Ovary (tissue), 9 donors: ENCODE measurements around the gene ARMH3. TPM values are rescaled to one million over a fixed set of nuclear protein-coding genes. Genes with fewer than 3 reads are reported as not detected.

Experiments used
- DNase-seq, 5 donors: peaks; one replicate each; pipeline ENCODE4 v3.0.0-alpha.2; 2019 to 2020
- H3K27ac ChIP-seq, 2 donors: fragments of 200-600 bp; one replicate each; pipeline versions ENCODE4 v1.5.1 to v1.8.0; 2019 to 2022
- H3K27me3 ChIP-seq: fragments of 200-600 bp; one replicate; pipeline ENCODE4 v1.8.0; 2022
- H3K36me3 ChIP-seq: fragments of 200-600 bp; sonication (generic); one replicate; pipeline ENCODE4 v1.5.1; 2019
- H3K4me1 ChIP-seq: one replicate; pipeline ENCODE4 v1.8.1; 2013; ENCODE audit warnings: mild to moderate bottlenecking, moderate library complexity; ENCODE audit not compliant: insufficient read depth
- H3K4me3 ChIP-seq: fragments of 200-600 bp; sonication (generic); one replicate; pipeline ENCODE4 v1.5.1; 2017
- H3K9me3 ChIP-seq, 2 donors: fragments of 200-600 bp in 1 of 2; sonication (generic) in 1 of 2; one replicate each; pipeline versions ENCODE4 v1.5.1 to v1.8.1; 2013 to 2019; ENCODE audit warnings: mild to moderate bottlenecking in 1 of 2, moderate library complexity in 1 of 2
- CTCF ChIP-seq, 3 donors: fragments of 450-650 bp in 2 of 3; fragments of 200-600 bp in 1 of 3; IDR thresholded peaks; one replicate each; pipeline versions ENCODE4 v1.5.1 to v1.8.0; 2016 to 2022; ENCODE audit warnings: antibody characterized with exemption in 3 of 3, mild to moderate bottlenecking in 1 of 3
- EP300 ChIP-seq: sonication (generic); formaldehyde crosslinking; IDR thresholded peaks from one replicate; pipeline ENCODE4 v1.6.1; 2017; ENCODE audit warnings: antibody characterized with exemption
- POLR2A ChIP-seq: fragments of 450-650 bp; IDR thresholded peaks from one replicate; pipeline ENCODE4 v1.6.1; 2017; ENCODE audit warnings: antibody characterized with exemption, mild to moderate bottlenecking, moderate library complexity
- WGBS, 3 donors: extraction: QIAGEN DNeasy Blood & Tissue Kit in 1 of 3; methylation state at CpG; one replicate each; pipeline versions ENCODE4 v1.1.5 to v1.1.7; 2013 to 2017; 5-methylcytosine and 5-hydroxymethylcytosine counted together
- intact Hi-C, 4 donors: fragments of 100-400 bp; cut with DNase I; formaldehyde crosslinking; loops; one replicate each; pipeline versions ENCODE4 v1.11.0 to v1.15.1; 2022 to 2023
- polyA plus RNA-seq, 2 donors: library from polyadenylated mRNA; stranded (reverse); fragments of 200-250 nt in 1 of 2; fragments of 350-450 nt in 1 of 2; fragmentation: Illumina TruSeq in 1 of 2; extraction: RNeasy Lipid Tissue Mini Kit (QIAGEN cat#74804) in 1 of 2; gene quantifications; one replicate each; pipeline ENCODE4 v1.2.3, GENCODE V29; 2013 to 2014
- total RNA-seq, 7 donors: library from RNA; depleted of rRNA in 2 of 7; stranded (reverse); fragments of >200 nt in 2 of 7; fragmentation: NEBNext Ultra II Directional in 3 of 7; extraction: Animal tissue kit (Norgen Biotek cat#: 25700) in 3 of 7; gene quantifications; one replicate each; pipeline versions ENCODE4 v1.1.0 to v1.2.4, GENCODE V29; 2016 to 2023
- donor health status: DM: no; HTN: no; CAD: no; lungs with moderate emphysema.
- donor health status: DM: no; HTN: no; CAD: no.
- donor health status: Bipolar disorder and iron deficiency.
- donor health status: DM: yes; HTN: yes; CAD: no.
- donor health status: DM: no; HTN: no; CAD: no.
- donor health status: DM: yes; HTN: yes; CAD: no.

ARMH3 gene
- total and polyA plus RNA-seq, 9 donors = 9.1 to 24.2 (median 18.1) TPM

- Histone ChIP-seq H3K4me1 (no peaks in the 10 kb centered on the region), H3K27ac (no peak overlapping the region), H3K27me3 (no peaks in the 10 kb centered on the region), H3K4me3 (no peak overlapping the region), H3K36me3 (no peaks in the 10 kb centered on the region), H3K9me3 (no peaks in the 10 kb centered on the region)
- 77 to 90% (median 89%) methylated on average over 3 of the region's 3 CpGs for WGBS, 3 donors
- DNase-seq = no peak
- TF ChIP-seq EP300 (no peak), POLR2A (no peak), CTCF (IDR thresholded peaks at IDR 0.05) (no peak)
- intact Hi-C loops = no loop called here
Observed at GRCh38 chr10:101875068-101875688, 180.8 kb downstream of the ARMH3 start.

GRCh38 chr10:101874252-101874651, 181.7 kb downstream of the ARMH3 start:
- no peak for TF ChIP-seq POLR2A
- TF ChIP-seq EP300 = no peak
- TF ChIP-seq CTCF (IDR thresholded peaks at IDR 0.05) = no peak

GRCh38 chr10:101867931-101868330, 188.0 kb downstream of the ARMH3 start:
- H3K4me3 ChIP-seq = no peak overlapping the region
- H3K36me3 ChIP-seq = no peaks in the 10 kb centered on the region
- no peak overlapping the region for H3K27ac ChIP-seq
- H3K9me3 ChIP-seq = no peaks in the 10 kb centered on the region
- no peaks in the 10 kb centered on the region for H3K4me1 ChIP-seq
- H3K27me3 ChIP-seq = no peaks in the 10 kb centered on the region
- DNase-seq = no peak
- TF ChIP-seq CTCF (IDR thresholded peaks at IDR 0.05) (no peak), EP300 (no peak), POLR2A (no peak)
- intact Hi-C loops = no loop called here
- WGBS, 3 donors = 33 to 56% (median 48%) methylated on average over 1 of the region's 1 CpG

More at GRCh38 chr10:101874252-101874651, 181.7 kb downstream of the ARMH3 start:
- H3K27ac ChIP-seq = no peak overlapping the region
- no peaks in the 10 kb centered on the region for H3K27me3 ChIP-seq
- no peaks in the 10 kb centered on the region for H3K9me3 ChIP-seq
- no peaks in the 10 kb centered on the region for H3K4me1 ChIP-seq
- DNase-seq = no peak
- H3K4me3 ChIP-seq = no peak overlapping the region
- no peaks in the 10 kb centered on the region for H3K36me3 ChIP-seq
- intact Hi-C loops = no loop called here

- intact Hi-C loops = no loop called here
- WGBS, 3 donors = 95 to 100% (median 99%) methylated on average over 2 of the region's 2 CpGs
Observed at GRCh38 chr10:101859530-101859929, 196.4 kb downstream of the ARMH3 start.

More at GRCh38 chr10:101859530-101859929, 196.4 kb downstream of the ARMH3 start:
- Histone ChIP-seq H3K9me3 (no peaks in the 10 kb centered on the region), H3K4me3 (no peak overlapping the region), H3K27me3 (no peaks in the 10 kb centered on the region), H3K36me3 (no peaks in the 10 kb centered on the region), H3K27ac (no peak overlapping the region), H3K4me1 (no peaks in the 10 kb centered on the region)
- no peak for DNase-seq
- TF ChIP-seq POLR2A (no peak), EP300 (no peak), CTCF (IDR thresholded peaks at IDR 0.05) (no peak)
